CD4-positive, alpha-beta T cell treated with Interleukin-6 for 4 hours (primary cell): ENCODE results near the gene KCNC4.

Source experiments
- DNase-seq: peaks from one replicate; pipeline ENCODE4 v3.0.0-alpha.2; 2020; ENCODE audit warnings: mixed read lengths

Gene KCNC4

DNA sequence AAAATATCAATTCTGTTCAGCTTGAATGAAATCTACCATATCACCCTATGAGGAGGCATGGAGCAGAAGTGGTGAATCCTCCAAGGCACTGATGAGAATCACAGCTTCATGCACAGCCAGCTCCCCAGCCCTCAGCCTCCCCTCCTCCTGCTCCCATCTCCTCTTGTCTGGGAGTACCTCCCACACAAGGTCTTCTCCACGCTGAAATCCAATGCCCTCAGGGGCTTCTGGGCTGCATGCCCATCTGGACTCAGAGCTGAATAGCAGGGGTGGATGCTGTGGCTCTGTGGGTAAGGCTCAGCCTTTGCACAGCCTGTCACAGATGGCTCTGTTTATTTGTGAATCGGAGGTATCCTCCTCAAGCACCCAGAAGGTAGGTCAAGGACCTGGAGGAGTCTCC is 48.6 kb downstream of the KCNC4 start:
- DNase-seq = no peak

DNA sequence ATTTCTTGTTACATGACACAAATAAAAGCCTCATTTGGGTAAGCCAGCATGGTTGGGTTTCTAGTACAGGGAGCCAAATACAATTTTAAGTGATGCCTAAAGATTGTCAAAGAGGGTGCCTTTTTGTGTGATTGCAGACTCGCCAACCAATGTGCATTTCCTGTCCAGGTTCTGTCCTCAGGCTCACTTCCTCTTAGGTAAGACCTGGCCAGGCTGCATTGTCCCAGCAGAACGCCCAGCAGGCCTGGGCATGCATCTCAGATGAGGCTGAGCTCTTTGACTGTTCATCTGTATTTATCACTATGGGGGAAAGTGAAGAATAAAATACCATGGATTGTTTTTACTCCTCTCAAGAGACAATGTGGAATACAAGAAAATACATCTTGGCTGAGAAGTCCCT is 49.7 kb downstream of the KCNC4 start:
- DNase-seq = no peak
